ENCODE measurements around the gene ANO9.

DNA sequence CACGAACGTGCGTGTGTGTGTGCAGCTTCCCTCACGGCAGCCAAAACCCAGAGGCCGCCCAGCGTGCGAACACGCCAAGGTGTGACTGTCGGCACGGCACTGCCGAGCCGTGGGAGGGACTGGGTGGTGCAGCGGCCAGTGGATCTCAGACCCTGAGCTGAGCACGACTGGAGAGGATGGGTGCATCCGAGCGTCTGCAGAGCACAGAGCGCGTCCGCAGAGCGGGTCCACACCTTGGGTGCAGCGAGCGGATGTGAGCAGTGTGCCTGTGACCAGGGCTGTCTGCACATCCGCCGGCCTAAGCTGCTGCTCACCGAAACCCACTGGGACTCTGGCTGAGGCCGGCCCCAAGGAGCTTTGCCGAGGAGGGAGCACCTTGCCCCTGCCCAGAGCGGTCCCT lies 31.0 kb upstream of the ANO9 start:
- TF ChIP-seq, protein P1, sequence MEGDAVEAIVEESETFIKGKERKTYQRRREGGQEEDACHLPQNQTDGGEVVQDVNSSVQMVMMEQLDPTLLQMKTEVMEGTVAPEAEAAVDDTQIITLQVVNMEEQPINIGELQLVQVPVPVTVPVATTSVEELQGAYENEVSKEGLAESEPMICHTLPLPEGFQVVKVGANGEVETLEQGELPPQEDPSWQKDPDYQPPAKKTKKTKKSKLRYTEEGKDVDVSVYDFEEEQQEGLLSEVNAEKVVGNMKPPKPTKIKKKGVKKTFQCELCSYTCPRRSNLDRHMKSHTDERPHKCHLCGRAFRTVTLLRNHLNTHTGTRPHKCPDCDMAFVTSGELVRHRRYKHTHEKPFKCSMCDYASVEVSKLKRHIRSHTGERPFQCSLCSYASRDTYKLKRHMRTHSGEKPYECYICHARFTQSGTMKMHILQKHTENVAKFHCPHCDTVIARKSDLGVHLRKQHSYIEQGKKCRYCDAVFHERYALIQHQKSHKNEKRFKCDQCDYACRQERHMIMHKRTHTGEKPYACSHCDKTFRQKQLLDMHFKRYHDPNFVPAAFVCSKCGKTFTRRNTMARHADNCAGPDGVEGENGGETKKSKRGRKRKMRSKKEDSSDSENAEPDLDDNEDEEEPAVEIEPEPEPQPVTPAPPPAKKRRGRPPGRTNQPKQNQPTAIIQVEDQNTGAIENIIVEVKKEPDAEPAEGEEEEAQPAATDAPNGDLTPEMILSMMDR (IDR thresholded peaks at IDR 0.05) = no peak
- no peak for TF ChIP-seq POLR2AphosphoS5 (IDR thresholded peaks at IDR 0.05)
- TF ChIP-seq EP300 (IDR thresholded peaks at IDR 0.05) = no peak

All from stomach (tissue), 4 donors.